H1 (cell line): Measurements from ENCODE around the gene FAM241B. TPM values are rescaled to one million over a fixed set of nuclear protein-coding genes. Genes with fewer than 3 reads are reported as not detected.

Source experiments
- polyA plus RNA-seq, 7 experiments: library from polyadenylated mRNA; depleted of rRNA in 3 of 7; stranded (reverse) in 5 of 7; unstranded in 2 of 7; fragments of >200 nt in 5 of 7; fragments of 200-250 nt in 2 of 7; gene quantifications; 1 replicate in 5 of 7; 2 replicates in 1 of 7; 4 replicates in 1 of 7; pipeline versions ENCODE4 v1.2.1 to v1.2.3, GENCODE V29; 2011 to 2013; ENCODE audit warnings: missing spikeins in 2 of 7, mixed read lengths in 2 of 7
- total RNA-seq: library from RNA; stranded (reverse); fragmentation: NEBNext Ultra II Directional; extraction: Animal tissue kit (Norgen Biotek cat#: 25700); gene quantifications from 2 replicates; pipeline ENCODE4 v1.2.1, GENCODE V29; 2021

The FAM241B gene
- total and polyA plus RNA-seq, 2 of the 8 experiments (the other 6 are each of a cell fraction or from before 2014, with no cell fraction given), result 19.3 to 30.1 TPM

Other genes with a start within 250 kb of the FAM241B start
- not detected in 2 replicates for gene TACR2, start 213.3 kb upstream of the FAM241B start, total RNA-seq
- 0.06 TPM in 1 of 2 replicates, not detected in the other for gene TACR2, start 213.3 kb upstream of the FAM241B start, polyA plus RNA-seq (2011; rRNA removed)
- gene TSPAN15, start 178.8 kb upstream of the FAM241B start, total RNA-seq, result 9.7 and 11.6 TPM in 2 replicates
- gene TSPAN15, start 178.8 kb upstream of the FAM241B start, polyA plus RNA-seq (2011; rRNA removed), result 20.0 and 20.9 TPM in 2 replicates
- 0.31 TPM in 1 of 2 replicates, not detected in the other for gene NEUROG3, start 56.8 kb upstream of the FAM241B start, total RNA-seq
- gene NEUROG3, start 56.8 kb upstream of the FAM241B start, polyA plus RNA-seq (2011; rRNA removed), result 0.45 and 0.55 TPM in 2 replicates
- gene COL13A1, start 171.7 kb downstream of the FAM241B start, total RNA-seq, result 4.5 and 5.2 TPM in 2 replicates
- 2.6 and 3.7 TPM in 2 replicates for gene COL13A1, start 171.7 kb downstream of the FAM241B start, polyA plus RNA-seq (2011; rRNA removed)